HG03095 (cell line): ENCODE measurements around the gene AP3B1.

Experiments
- ATAC-seq: cut with Tn5 transposase; IDR thresholded peaks from one replicate; pipeline ENCODE4 v1.9.1; 2021; ENCODE audit warnings: moderate library complexity; ENCODE audit not compliant: unreplicated experiment

Gene AP3B1

DNA sequence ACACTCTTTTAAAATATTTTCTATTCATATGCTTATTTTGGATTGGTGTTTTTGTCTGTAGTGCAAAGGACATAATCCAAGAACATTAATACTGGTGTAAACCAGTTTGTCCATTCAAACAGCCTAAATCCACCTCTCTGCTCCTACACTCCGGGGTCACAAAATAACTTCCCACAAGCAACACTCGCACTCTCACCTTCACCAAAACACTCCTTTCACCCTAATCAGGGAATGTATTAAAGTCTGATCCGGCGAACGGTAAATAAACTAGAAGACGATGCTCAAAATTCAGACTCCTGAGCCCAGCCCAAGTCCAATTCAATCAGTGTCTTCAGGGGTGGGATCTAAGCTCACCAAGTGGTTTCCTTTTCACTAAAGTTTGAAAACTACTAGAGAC lies 649 bp downstream of the AP3B1 start:
- no peak for ATAC-seq

DNA sequence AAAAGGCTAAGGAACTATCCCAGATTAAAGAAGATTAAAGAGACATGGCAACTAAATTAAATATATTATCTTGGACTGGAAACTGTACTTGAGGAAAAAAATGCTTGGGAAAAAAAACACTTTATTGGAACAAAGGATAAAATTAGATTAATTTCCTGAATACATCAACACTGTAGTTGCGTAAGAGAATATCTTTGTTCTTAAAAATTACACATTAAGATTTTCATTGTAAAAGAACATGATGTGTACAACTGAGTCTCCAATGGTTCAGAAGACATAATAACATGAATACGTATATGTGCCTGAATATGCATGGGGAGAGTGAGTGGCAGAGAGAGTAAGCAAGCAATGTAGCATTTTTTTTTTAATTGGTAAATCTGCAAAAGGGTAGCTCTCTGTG lies 2.8 kb downstream of the AP3B1 start:
- no peak for ATAC-seq

DNA sequence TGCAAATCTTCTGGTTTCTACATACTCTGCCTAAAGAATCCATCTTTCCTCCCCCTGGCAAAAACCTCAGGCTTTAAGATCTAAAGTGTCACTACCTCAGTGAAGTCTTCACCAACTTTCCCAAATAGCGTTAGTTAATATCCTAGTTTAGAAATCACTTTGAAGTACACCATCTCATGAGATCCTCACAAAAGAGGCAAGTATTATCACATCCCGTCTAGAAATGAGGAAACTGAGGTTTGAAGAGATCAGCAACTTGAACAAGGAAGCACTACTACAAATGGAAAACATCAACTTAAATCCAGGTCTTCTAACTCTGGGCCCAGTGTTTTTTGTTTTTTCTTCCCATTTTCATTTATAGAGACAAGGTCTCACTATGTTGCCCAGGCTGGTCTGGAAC lies 4.6 kb downstream of the AP3B1 start:
- ATAC-seq: no peak

DNA sequence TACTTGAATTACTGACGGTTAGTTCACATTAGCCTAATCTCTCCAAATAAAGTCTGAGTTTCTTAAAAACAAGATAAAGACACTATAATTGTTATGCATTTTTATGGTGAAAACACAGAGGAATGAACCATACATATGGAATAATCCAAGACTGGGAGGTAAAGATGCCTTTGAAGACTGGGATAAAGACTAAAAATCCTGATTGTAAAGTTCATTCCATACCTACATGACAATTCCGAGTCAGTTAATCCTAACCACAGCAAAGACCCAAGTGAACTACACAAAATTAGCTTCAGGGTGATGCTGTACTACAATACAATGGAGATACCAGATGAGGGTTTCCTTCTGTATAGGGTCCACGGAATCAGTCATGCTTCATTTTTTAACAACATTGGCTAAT lies 6.3 kb downstream of the AP3B1 start:
- no peak for ATAC-seq

DNA sequence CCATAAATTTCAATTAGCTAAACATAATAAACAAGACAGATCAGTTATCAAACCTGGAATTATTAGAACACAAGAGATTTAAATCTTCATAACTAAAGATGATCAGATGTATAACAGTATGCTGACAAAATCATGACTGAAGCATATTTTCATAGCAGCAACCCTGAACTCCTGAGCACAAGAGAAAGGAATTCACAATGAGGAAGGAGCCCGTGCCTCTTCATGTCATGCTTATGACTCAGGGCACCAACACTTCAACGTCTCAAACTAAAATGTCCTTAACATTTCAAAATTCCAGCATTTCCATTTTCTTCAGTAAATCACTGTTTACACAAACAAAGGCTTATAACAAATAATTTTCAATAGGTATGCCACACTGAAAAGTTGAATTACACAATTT lies 6.7 kb downstream of the AP3B1 start:
- no peak for ATAC-seq

DNA sequence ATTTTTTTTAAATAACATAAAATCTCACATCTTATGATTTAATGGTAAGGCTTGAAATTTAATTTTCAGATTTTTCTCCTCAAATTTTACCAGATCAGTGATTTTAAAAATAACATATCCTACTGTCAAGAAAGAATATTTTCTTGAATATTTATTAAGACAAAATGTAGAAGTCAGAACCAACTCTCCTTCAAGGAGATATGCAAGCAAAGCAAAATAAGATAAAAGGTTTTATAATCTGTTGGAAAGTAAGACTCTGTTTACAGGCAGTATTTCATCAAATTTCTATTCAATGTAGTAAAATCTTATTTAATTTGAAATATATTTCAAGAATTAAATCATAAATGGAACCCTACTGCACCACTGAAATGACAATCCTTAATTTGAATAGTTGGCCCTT lies 7.3 kb downstream of the AP3B1 start:
- ATAC-seq: no peak

DNA sequence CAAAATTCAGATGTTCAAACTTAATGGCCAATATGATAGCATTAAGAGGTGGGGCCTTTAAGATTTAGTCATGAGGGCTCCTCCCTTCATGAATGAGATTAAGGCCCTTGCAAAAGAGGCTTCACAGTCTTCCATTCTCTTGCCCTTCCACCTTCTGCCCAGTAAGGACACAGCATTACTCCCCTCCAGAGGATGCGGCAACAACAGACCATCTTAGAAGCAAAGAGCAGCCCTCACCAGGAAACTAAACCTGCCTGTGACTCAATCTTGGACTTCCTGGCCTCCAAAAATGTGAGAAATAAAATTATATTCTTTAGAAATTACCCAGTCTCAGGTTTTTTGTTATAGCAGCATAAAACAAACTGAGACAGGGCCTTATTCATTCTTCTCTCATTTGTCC lies 8.2 kb downstream of the AP3B1 start:
- ATAC-seq: no peak

DNA sequence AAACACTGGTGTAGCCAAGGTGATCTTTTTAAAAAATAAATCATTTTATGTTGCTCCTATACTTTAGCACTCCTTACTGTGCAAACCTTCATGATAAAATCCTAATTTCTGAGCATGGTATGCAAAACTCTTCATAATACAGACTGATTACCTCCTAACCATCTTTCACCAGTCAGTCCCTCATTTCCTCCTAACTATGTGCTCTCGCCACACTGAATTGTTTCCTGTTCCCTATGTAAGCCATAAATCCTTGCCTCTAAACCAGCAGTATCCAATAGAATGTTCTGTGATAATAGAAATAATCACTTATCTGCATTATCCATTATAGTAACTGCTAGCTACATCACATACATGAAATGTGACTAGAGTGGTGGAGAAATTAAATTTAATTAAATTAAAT lies 10.7 kb downstream of the AP3B1 start:
- ATAC-seq: no peak

DNA sequence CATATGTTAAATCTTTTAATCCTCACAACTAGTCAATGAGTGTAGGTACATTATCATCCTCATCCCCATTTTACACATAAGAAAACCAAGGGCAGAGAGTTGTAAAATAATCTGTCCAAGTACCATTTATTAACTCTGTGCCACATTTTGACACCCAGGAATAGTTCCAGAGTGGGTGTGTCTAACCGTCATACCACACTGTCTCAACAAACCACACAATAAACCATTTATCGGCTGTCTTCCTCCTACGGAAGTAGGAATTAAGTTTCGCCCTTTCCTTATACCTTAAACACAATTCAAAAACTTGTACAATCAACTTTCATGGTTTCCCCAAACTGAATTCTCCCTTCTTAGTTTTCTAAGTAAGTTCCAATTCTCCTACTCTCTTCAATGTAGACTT lies 11.4 kb downstream of the AP3B1 start:
- no peak for ATAC-seq

DNA sequence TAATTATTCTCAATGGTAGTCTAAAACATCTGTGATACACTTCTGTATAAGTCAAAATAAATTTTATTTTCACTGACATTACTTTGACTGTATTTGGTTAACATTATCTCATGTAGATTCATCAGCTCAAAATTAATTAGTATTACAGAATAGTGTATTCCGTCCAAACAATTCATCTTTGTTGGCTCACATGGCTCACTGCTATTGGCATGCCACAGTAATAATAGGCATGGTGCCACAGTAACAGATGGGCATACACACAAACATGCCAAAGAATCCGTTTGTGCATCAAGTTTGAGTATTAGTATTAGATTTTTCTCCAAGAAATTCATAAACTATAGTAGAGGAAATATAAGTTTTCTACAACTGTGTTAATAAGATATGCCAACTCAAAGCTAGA lies 14.2 kb downstream of the AP3B1 start:
- ATAC-seq: no peak

DNA sequence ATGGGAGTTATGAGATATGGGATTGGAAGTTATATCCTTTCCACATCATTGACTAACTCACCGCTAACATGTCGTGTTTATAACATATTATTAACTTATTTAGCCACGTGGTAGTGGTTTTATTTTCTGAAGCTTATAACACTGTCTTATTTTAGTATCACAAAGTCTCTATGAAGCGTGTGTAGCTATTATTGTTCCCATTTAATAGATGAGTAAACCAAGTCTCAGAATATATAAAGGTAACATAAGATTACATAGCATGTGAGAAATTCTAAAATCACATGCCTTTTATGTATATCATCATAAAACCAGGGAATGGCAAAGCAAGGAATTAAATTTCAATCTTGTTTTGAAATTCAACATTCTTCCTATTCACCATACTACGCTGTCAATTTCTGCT lies 15.3 kb downstream of the AP3B1 start:
- no peak for ATAC-seq

DNA sequence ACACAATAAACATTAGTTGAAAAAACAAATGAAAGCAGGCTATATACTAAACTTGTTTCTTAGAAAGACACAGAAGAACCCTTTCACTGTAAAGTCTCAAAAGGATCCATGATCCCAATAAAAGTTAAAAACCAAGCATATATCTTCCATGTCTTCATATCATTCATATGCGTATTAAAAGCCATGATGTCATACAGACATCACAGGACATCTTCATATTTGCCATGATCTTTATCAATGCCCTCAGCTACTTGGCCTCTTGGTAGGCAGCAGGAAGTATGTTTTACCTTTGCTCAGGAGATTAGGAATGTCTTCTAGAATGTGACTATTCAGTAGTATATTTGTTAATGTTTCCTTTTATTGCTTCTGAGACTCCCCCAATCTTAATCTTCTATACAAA lies 16.8 kb downstream of the AP3B1 start:
- ATAC-seq: no peak

DNA sequence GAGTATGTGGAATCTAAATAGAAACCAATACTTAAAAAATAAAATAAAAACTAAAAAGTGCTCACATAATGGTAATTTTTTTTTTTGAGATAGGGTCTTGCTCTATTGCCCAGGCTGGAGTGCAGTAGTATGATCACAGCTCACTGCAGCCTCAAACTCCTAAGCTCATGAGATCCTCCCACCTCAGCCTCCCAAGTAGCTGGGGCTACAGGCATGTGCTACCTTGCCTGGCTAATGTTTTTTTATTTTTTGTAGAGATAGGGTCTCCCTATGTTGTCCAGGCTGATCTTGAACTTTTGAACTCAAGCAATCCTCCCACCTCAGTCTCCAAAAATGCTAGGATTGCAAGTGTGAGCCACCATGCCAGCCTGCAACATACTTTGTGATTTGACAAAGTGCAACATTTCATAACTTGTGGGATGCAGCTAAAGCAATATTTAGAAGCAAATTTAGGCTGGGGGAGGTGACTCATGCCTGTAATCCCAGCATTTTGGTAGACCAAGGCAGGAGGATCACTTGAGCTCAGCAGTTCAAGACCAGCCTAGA lies 18.4 kb downstream of the AP3B1 start:
- ATAC-seq: no peak

DNA sequence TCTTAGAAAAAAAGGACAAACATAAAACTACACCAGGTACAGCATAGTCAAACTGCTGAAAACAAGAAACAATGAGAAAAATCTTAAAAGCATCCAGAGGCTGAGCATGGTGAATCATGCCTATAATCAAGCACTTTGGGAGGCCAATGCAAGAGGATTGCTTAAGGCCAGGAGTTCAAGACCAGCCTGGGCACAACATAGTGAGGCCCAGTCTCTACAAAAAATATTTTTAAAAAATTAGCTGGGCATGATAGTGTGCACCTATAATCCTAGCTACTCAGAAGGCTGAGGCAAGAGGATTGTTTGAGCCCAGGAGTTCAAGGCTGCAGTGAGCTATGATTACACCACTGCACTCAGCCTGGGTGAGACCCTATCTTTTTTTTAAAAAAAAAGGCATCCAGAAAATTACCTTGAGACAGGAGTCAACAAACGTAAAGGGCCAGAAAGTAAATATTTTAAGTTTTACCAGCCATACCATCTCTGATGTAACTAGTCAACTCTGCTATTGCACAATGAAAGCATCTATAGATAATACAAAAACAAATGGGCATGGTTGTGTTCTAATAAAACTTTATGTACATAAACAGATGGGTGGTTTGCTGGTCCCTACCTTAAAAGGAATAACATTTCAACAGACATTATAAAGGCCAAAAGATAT lies 19.8 kb downstream of the AP3B1 start:
- ATAC-seq: no peak

DNA sequence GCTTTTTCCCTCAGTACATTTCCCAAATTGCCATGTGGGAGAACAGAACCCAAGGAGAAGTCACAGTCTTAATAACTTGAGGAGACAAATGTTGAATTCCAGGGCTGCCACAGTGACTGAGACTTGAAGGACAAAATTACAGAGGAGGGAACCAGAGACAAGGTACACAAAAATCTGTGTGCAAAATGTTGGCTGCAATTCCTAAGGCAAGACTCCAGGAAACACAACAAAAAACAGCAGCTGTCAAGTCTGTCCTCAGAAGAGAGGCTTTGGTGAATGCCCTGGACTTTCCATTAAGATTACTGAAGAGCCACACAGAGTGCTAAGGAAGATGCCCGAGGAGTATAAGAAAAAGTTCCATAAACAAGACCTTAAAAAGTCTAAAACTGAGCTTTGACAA lies 21.1 kb downstream of the AP3B1 start:
- ATAC-seq: no peak

DNA sequence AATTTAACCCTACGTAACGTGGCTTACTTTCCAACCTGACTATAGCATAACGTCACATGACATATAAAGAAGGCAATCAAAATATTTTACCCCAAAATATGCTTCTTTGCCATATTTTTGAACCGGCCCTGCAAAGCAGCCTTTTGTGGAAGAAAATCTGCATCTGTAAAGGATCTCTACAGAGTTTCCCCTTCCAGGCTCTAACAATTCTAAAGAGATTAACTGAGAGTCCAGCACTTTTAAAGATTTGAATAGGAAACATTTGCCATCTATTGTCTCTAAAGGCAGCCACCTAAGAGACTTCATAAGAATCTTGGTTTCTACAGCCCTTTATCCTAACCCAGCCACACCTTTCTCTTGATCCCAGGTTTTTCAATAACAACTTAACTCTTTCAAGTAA lies 22.7 kb downstream of the AP3B1 start:
- ATAC-seq: no peak

DNA sequence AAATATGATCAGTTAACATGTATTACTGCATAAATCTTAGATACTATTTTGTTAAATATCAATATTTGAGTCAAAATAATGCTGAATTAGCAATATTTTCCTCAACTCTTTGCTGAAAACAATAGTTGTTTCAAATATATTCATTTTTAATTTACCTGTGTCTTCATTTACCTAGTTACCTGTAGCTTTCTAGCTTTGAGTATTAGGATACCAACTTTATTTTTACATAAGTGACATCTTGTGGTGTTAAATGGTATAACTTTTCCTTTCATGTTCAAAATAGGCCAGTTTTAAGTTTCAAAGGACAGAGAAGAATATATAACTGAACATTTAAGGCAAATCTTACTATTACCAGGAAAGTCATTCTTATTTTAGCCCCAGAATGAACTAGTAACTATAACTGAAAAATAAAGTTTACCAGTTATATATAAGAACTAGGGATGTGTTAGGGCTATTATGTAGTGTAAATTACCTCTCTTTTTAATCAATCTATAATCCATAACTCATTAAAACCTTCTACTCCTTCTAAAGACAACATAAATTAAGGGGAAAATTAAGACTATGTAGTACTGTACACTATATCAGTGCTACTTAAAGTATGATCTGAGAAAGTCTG lies 25.3 kb downstream of the AP3B1 start:
- no peak for ATAC-seq

DNA sequence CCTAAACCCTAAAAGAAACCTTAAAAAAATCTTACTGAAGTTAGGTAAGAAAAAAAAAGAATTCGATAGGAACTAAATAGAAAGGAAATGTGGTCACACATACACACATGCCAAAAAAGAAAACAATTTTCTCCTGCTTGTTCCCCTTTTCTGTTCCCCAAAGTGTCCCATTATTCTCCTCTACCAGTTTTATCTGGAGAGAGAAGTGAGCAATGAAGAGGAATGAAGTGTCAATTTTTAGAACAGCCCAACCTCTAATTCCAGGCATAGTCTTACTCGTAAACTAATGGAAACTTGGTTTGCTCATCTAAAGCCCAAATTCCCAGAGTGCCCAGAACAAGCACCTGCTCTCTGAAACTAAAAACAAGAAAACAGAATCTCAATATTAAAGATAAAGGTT lies 26.1 kb downstream of the AP3B1 start:
- ATAC-seq: no peak

DNA sequence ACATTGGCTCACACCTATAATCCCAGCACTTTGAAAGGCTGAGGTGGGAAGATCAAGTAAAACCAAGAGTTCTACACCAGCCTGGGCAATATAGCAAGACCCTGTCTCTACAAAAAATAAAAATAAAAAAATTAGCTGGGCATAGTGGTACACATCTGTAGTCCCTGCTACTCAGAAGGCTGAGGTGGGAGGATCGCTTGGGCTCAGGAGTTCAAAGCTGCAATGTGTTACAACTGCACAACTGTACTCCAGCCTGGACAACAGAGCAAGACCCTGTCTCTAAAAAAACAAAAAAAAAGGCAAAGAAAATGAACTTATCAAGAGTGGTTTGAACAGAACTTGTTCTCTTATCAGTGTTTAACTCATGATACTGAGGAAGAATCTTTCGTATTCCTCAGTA lies 29.3 kb downstream of the AP3B1 start:
- no peak for ATAC-seq

DNA sequence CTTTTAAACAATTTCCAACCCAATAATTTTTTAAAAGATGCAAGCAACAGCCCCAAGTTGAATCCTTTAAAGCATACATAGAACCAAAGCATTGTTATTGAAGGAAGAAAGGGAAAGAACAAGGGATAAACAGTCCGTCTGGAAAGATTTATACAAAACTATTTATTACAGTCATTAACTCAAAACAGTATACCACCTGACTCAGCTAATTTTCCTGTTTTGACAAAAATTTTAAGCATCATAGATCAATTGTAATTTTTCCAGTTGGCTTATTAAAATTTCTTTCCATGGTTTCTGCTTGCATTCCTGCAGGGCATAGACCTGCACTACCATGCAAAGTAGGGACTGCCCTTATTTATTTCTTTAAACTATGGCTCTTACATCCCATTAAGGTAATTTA lies 29.9 kb downstream of the AP3B1 start:
- no peak for ATAC-seq

DNA sequence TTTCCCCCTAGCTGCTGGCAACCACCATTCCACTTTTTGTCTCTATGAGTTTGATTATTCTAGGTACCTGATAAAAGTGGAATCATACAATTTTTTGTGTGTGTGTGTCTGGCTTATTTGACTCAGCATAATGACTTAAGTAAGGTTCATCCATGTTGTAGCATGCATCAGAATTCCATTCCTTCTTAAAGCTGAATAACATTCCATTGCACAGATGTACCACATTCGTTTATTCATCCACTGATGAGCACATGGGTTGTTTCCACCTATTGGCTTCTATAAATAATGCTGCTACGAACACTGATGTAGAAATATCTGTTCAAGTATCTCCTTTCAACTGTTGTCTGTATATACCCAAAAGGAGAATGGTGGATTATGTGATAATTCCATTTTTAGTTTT lies 33.7 kb downstream of the AP3B1 start:
- ATAC-seq: no peak

DNA sequence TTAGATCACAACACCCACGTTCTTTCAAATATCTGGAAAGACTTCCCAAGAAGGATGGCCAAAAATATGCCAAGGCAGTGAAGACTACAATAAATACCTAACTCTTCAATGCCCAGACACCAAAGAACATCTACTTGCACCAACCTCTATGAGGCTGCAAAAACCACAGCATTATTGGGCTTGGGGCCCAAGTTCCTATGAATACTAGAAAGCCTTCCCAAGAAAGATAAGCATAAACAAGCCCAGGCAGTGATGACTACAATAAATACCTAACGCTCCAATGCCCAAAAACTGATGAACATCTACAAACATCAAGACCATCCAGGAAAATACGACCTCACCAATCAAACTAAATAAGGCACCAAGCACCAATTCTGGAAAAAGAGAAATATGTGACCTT lies 41.3 kb downstream of the AP3B1 start:
- no peak for ATAC-seq

DNA sequence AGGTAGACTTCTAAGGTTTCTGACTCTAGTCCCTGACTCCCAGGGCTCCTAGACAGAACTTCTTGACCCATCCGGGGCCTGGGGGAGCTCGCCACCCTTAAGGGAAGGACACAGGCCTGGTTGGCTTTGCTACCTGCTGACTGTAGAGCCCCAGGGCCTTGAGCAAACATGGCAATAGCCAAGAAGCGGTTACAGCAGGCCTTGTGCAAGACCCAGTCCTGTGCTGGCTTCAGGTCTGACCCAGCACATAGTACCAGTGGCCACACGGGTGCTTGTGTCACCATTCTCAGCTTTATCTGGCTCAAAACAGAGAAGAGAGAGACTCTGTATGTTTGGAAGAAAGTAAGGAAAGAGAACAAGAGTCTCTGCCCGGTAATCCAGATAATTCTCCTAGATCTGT lies 41.8 kb downstream of the AP3B1 start:
- no peak for ATAC-seq
